CD8-positive, alpha-beta memory T cell (primary cell): Measurements from ENCODE around the gene UNC45A. TPM values are rescaled to one million over a fixed set of nuclear protein-coding genes. Genes with fewer than 3 reads are reported as not detected.

Experiments
- CTCF ChIA-PET: fragments of 350-600 bp; sonication (Branson Sonifier 250); formaldehyde crosslinking; loops from one replicate; lab custom pipeline; 2021; ENCODE audit warnings: antibody characterized with exemption; lab: Charles Lee
- POLR2A ChIA-PET: fragments of 350-600 bp; sonication (Branson Sonifier 250); formaldehyde crosslinking; loops from one replicate; lab custom pipeline; 2021; ENCODE audit warnings: antibody characterized with exemption; lab: Charles Lee
- DNase-seq, 5 donors: peaks; one replicate each; pipeline versions ENCODE4 v3.0.0 to v3.0.0-alpha.2; 2020 to 2022; ENCODE audit warnings: mixed read lengths in 1 of 5
- H3K27ac ChIP-seq: one replicate; pipeline ENCODE4 v1.7.0; 2013; ENCODE audit warnings: low read depth, mild to moderate bottlenecking, low read length, moderate library complexity
- H3K27me3 ChIP-seq: 2 replicates; pipeline ENCODE4 v1.7.0; 2013; ENCODE audit warnings: low read length, mild to moderate bottlenecking; ENCODE audit not compliant: insufficient read depth, poor library complexity, severe bottlenecking
- H3K36me3 ChIP-seq: 2 replicates; pipeline ENCODE4 v1.7.0; 2013; ENCODE audit warnings: mild to moderate bottlenecking, low read length, moderate library complexity; ENCODE audit not compliant: insufficient read depth
- H3K4me1 ChIP-seq: 2 replicates; pipeline ENCODE4 v1.7.0; 2013; ENCODE audit warnings: mild to moderate bottlenecking, low read length, moderate library complexity; ENCODE audit not compliant: insufficient read depth
- H3K4me3 ChIP-seq: 2 replicates; pipeline ENCODE4 v1.7.0; 2013; ENCODE audit warnings: mild to moderate bottlenecking, low read length
- H3K9me3 ChIP-seq: 2 replicates; pipeline ENCODE4 v1.7.0; 2013; ENCODE audit warnings: mild to moderate bottlenecking, low read length
- H3K27ac Mint-ChIP-seq, 8 donors: one replicate each; pipeline ENCODE4 v1.8.0; 2020 to 2021; ENCODE audit warnings: mixed read lengths in 8 of 8, mild to moderate bottlenecking in 6 of 8, inconsistent platforms in 3 of 8, moderate library complexity in 3 of 8
- H3K27me3 Mint-ChIP-seq, 2 donors: one replicate each; pipeline ENCODE4 v1.8.0; 2020 to 2021; ENCODE audit warnings: mixed read lengths in 2 of 2, mild to moderate bottlenecking in 1 of 2, moderate library complexity in 1 of 2
- H3K36me3 Mint-ChIP-seq, 3 donors: one replicate each; pipeline ENCODE4 v1.8.0; 2020 to 2021; ENCODE audit warnings: mixed read lengths in 3 of 3, inconsistent platforms in 1 of 3, mild to moderate bottlenecking in 1 of 3
- H3K4me1 Mint-ChIP-seq, 3 donors: one replicate each; pipeline ENCODE4 v1.8.0; 2020 to 2021; ENCODE audit warnings: mixed read lengths in 3 of 3, inconsistent platforms in 1 of 3, mild to moderate bottlenecking in 1 of 3
- H3K4me3 Mint-ChIP-seq, 7 donors: one replicate each; pipeline ENCODE4 v1.8.0; 2020 to 2021; ENCODE audit warnings: mixed read lengths in 7 of 7, mild to moderate bottlenecking in 6 of 7, moderate library complexity in 4 of 7, inconsistent platforms in 2 of 7
- H3K9me3 Mint-ChIP-seq, 5 donors: one replicate each; pipeline ENCODE4 v1.8.0; 2020 to 2022; ENCODE audit warnings: mixed read lengths in 5 of 5, mild to moderate bottlenecking in 3 of 5, moderate library complexity in 2 of 5, inconsistent platforms in 1 of 5
- polyA plus RNA-seq: library from polyadenylated mRNA; unstranded; fragments of 300-500 nt; fragmentation: Illumina TruSeq; gene quantifications from one replicate; pipeline ENCODE4 v1.2.3, GENCODE V29; 2021
- total RNA-seq, 2 experiments: library from RNA; stranded (reverse); gene quantifications; one replicate each; pipeline ENCODE4 v1.2.3, GENCODE V29; 2021

Gene UNC45A
- total RNA-seq (10 to 100 TPM; 74.6 to 78.2 TPM), polyA plus RNA-seq (68.6 TPM)

DNA sequence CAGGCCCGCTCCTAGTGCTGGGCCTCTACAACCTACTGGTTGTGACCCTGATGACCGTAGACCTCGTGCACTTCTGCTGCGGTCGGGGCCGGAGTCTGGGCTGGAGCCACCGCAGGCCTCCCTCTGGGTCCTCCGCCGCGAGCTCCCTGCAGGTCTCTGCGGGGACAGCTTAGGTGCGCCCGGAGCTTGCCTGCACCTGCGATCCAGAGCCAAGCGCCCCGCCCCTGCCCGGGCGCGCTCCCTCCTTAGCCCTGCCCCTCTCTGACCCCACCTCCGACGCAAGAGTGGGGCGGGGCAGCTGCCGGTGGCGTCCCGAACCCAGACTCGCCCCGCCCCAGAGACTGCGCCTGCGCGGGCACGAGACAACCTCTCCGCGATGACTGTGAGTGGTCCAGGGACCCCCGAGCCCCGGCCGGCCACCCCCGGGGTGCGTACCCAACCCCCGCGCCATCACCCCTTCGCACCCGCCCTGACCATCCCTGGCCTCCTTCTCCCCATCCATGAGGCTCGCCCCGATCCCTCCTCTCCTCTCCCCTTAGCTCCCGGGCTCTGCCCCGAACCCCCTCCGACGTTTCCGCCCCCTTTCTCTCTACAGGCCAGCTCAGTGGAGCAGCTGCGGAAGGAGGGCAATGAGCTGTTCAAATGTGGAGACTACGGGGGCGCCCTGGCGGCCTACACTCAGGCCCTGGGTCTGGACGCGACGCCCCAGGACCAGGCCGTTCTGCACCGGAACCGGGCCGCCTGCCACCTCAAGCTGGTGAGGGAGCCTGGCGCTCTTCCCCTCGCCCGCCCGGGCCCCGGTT, at the start of gene UNC45A:
UNC45A (plus strand) TSS at position 337 of the 803 bp plus-strand sequence; CDS start at position 377, 40 bp downstream.
- peak within 1 kb of the TSS; percentile 91 to 99 (median 96) for H3K27ac Mint-ChIP-seq
- POLR2A ChIA-PET: interaction anchor here (0.5 to 2.5 kb wide), 11 partner anchors 9 to 547 kb away, joined by 3 to 25 read pairs (median 4); partner anchors contain the start of genes BLM, IQGAP1, MAN2A2 and RCCD1
- CTCF ChIA-PET: interaction anchor here (0.7 to 9.8 kb wide), 19 partner anchors 7 to 702 kb away, joined by 3 to 251 read pairs (median 5); partner anchors contain the start of genes CIB1, GDPGP1, MAN2A2 and RCCD1
- H3K36me3 Mint-ChIP-seq: peaks cover 0 to 37% (median 7%) of the 10 kb centered on the region in 3 donors
- H3K27me3 Mint-ChIP-seq: no peaks in the 10 kb centered on the region
- H3K27ac ChIP-seq: peak within 1 kb of the TSS; percentile 74
- no peaks in the 10 kb centered on the region for H3K27me3 ChIP-seq
- H3K9me3 Mint-ChIP-seq: no peaks in the 10 kb centered on the region
- peak; percentile 93 to 96 (median 96) for DNase-seq
- H3K36me3 ChIP-seq: peaks cover 10% of the 10 kb centered on the region
- no peaks in the 10 kb centered on the region for H3K9me3 ChIP-seq
- H3K4me3 Mint-ChIP-seq: peak within 1 kb of the TSS; percentile 88 to 97 (median 89)
- H3K4me3 ChIP-seq: peak within 1 kb of the TSS; percentile 66
- H3K4me1 Mint-ChIP-seq: peaks cover 36 to 52% (median 38%) of the 10 kb centered on the region in 3 donors
- H3K4me1 ChIP-seq: peaks cover 53% of the 10 kb centered on the region

DNA sequence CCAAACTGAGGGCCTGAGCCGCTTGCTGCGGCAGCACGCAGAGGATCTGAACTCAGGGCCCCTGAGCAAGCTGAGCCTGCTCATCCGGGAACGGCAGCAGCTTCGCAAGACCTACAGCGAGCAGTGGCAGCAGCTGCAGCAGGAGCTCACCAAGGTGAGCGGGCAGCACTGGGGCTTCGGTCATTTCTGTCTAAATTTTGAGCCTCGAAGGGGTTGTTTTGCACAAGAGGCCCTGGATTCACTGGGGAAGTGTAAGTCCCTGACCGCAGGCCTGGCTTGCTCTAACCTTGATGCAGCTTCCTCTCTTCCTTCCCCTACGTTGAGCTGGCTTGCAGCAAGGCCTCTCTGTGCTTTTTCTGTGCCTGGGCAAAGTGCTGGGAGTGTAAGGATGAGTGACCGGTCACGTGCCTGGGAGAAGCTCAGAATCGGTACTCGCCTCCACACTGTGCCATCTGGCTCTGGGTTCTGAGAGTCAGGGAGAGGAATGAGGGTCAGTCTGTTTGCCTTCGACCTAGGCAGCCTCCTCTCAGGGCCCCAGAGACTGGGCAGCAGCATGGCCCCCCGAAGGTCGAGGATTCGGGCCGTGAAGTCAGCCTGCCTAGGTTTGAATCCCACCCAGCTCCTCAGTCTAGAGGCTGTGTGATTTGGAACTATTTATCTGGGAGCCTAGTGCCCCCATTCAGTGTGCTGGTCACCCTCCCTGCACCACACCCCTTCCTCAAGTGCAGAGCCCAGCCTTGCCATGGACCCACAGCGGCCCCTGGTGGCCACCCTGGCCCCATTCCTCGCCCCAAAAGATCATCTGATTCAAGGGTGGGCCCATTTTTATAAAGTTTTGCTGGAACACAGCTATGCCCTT, 49.4 kb upstream of the UNC45A start:
- no peaks in the 10 kb centered on the region for H3K27me3 ChIP-seq
- CTCF ChIA-PET: interaction anchor here (0.7 to 3.8 kb wide), 47 partner anchors 9 to 566 kb away, joined by 3 to 34 read pairs (median 5); partner anchors contain the start of genes FURIN, HDDC3 and UNC45A
- no peaks in the 10 kb centered on the region for H3K9me3 ChIP-seq
- peak; percentile 63 to 80 (median 65) for DNase-seq
- no peak overlapping the region for H3K4me3 ChIP-seq
- H3K4me3 Mint-ChIP-seq: peak overlapping the region in 3 of 7 donors; percentile 12 to 43 (median 25)
- peak overlapping the region in 1 of 8 donors; percentile 42 for H3K27ac Mint-ChIP-seq
- POLR2A ChIA-PET: interaction anchor here (1.1 kb wide), 1 partner anchor 238 kb away, joined by 3 read pairs; no protein-coding TSS in a partner anchor
- H3K27ac ChIP-seq: no peak overlapping the region
- peaks cover 19% of the 10 kb centered on the region in 2 donors for H3K27me3 Mint-ChIP-seq
- peaks cover 9% of the 10 kb centered on the region for H3K4me1 ChIP-seq
- peaks cover 10 to 27% (median 10%) of the 10 kb centered on the region in 3 donors for H3K4me1 Mint-ChIP-seq
- H3K36me3 Mint-ChIP-seq: peaks cover 0 to 13% (median 0%) of the 10 kb centered on the region in 3 donors
- no peaks in the 10 kb centered on the region for H3K9me3 Mint-ChIP-seq
- no peaks in the 10 kb centered on the region for H3K36me3 ChIP-seq

DNA sequence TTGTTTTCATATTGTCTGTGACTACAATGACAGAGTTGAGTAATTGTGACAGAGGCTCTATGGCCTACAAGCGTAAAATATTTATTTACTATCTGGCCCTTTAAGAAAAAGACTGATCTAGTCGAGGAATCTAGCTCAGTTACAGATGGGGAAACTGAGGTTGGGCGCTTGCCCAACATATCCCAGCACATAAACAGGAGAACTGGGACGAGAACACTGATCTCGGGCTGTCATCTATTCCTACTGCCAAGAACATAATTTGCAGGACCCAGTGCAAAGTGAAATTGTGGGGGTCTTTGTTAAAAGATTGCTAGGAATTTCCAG, 48.8 kb upstream of the UNC45A start:
- H3K27ac Mint-ChIP-seq: no peak overlapping the region
- ChIA-PET CTCF (interaction anchor here (0.7 to 3.8 kb wide), 41 partner anchors 9 to 566 kb away, joined by 3 to 34 read pairs (median 5); partner anchors contain the start of genes FURIN, HDDC3 and UNC45A), POLR2A (interaction anchor here (1.1 kb wide), 1 partner anchor 238 kb away, joined by 3 read pairs; no protein-coding TSS in a partner anchor)
- peak overlapping the region in 1 of 7 donors; percentile 12 for H3K4me3 Mint-ChIP-seq
- H3K9me3 Mint-ChIP-seq: no peaks in the 10 kb centered on the region
- H3K27ac ChIP-seq: no peak overlapping the region
- no peak for DNase-seq
- H3K4me1 ChIP-seq: peaks cover 9% of the 10 kb centered on the region
- H3K27me3 Mint-ChIP-seq: peaks cover 19 to 21% of the 10 kb centered on the region in 2 donors
- H3K27me3 ChIP-seq: no peaks in the 10 kb centered on the region
- H3K36me3 Mint-ChIP-seq: peaks cover 0 to 7% (median 0%) of the 10 kb centered on the region in 3 donors
- no peaks in the 10 kb centered on the region for H3K9me3 ChIP-seq
- H3K4me1 Mint-ChIP-seq: peaks cover 10 to 27% (median 10%) of the 10 kb centered on the region in 3 donors
- H3K36me3 ChIP-seq: no peaks in the 10 kb centered on the region
- H3K4me3 ChIP-seq: no peak overlapping the region

- Mint-ChIP-seq H3K27me3 (peaks cover 19 to 21% of the 10 kb centered on the region in 2 donors), H3K27ac (no peak overlapping the region), H3K36me3 (peaks cover 0 to 3% (median 0%) of the 10 kb centered on the region in 3 donors), H3K9me3 (no peaks in the 10 kb centered on the region), H3K4me1 (peaks cover 10 to 27% (median 10%) of the 10 kb centered on the region in 3 donors), H3K4me3 (no peak overlapping the region)
- no peaks in the 10 kb centered on the region for H3K36me3 ChIP-seq
- no peak overlapping the region for H3K4me3 ChIP-seq
- peaks cover 9% of the 10 kb centered on the region for H3K4me1 ChIP-seq
- H3K27ac ChIP-seq: no peak overlapping the region
- CTCF ChIA-PET: interaction anchor here (1.2 to 3.8 kb wide), 11 partner anchors 13 to 245 kb away, joined by 3 to 34 read pairs (median 5); partner anchors contain the start of gene HDDC3
- DNase-seq: no peak
- POLR2A ChIA-PET: no interaction called here
- H3K27me3 ChIP-seq: no peaks in the 10 kb centered on the region
- H3K9me3 ChIP-seq: no peaks in the 10 kb centered on the region
These were observed 48.0 kb upstream of the UNC45A start for GRCh38 chr15:90887037-90887481.

DNA sequence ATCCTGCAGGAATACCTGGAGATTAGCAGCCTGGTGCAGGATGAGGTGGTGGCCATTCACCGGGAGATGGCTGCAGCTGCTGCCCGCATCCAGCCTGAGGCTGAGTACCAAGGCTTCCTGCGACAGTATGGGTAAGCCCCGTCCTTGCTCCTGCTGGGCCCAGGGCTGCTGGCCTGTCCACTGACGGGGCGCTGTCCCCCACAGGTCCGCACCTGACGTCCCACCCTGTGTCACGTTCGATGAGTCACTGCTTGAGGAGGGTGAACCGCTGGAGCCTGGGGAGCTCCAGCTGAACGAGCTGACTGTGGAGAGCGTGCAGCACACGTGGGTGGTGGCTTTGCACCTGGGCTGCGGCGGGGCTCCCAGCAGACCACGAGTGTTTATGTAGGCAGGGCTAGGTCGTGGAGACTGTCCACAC, 45.8 kb upstream of the UNC45A start:
- no peaks in the 10 kb centered on the region for H3K36me3 Mint-ChIP-seq
- H3K27ac ChIP-seq: no peak overlapping the region
- ChIA-PET POLR2A (interaction anchor here (1.5 to 1.6 kb wide), 2 partner anchors 13 to 42 kb away, joined by 4 to 5 read pairs; no protein-coding TSS in a partner anchor), CTCF (interaction anchor here (0.7 to 2.4 kb wide), 6 partner anchors 13 to 241 kb away, joined by 3 to 29 read pairs (median 6); partner anchors contain the start of genes BLM, HDDC3, MAN2A2 and UNC45A)
- peaks cover 10 to 27% (median 10%) of the 10 kb centered on the region in 3 donors for H3K4me1 Mint-ChIP-seq
- no peaks in the 10 kb centered on the region for H3K27me3 ChIP-seq
- H3K36me3 ChIP-seq: no peaks in the 10 kb centered on the region
- peak overlapping the region in 1 of 8 donors; percentile 52 for H3K27ac Mint-ChIP-seq
- no peaks in the 10 kb centered on the region for H3K9me3 ChIP-seq
- H3K27me3 Mint-ChIP-seq: peaks cover 19 to 21% of the 10 kb centered on the region in 2 donors
- H3K4me1 ChIP-seq: peaks cover 9% of the 10 kb centered on the region
- no peak overlapping the region for H3K4me3 ChIP-seq
- DNase-seq: peak in 4 of 5 donors; percentile 18 to 69 (median 35)
- H3K4me3 Mint-ChIP-seq: peak overlapping the region in 4 of 7 donors; percentile 23 to 86 (median 50)
- no peaks in the 10 kb centered on the region for H3K9me3 Mint-ChIP-seq

DNA sequence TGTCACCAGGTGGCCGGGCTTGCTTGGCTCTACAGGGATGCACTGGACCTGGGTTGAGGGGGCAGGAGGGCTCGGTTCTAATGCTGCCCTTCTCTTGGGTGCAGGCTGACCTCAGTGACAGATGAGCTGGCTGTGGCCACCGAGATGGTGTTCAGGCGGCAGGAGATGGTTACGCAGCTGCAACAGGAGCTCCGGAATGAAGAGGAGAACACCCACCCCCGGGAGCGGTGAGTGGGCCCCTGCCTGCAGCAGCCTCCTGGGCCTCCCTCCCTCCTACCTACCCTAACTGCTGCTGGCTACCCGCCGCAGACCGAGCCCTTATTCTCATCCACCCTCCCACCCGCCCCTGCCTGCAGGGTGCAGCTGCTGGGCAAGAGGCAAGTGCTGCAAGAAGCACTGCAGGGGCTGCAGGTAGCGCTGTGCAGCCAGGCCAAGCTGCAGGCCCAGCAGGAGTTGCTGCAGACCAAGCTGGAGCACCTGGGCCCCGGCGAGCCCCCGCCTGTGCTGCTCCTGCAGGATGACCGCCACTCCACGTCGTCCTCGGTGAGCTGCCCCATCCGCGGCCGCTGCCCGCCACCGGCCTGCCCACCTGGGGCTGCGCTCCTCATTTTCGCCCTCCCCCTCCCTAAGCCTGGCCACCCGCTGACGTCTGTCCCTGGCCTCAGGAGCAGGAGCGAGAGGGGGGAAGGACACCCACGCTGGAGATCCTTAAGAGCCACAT, 45.2 kb upstream of the UNC45A start:
- Histone ChIP-seq H3K4me3 (no peak overlapping the region), H3K4me1 (peaks cover 9% of the 10 kb centered on the region), H3K27ac (no peak overlapping the region), H3K27me3 (no peaks in the 10 kb centered on the region), H3K9me3 (no peaks in the 10 kb centered on the region), H3K36me3 (no peaks in the 10 kb centered on the region)
- no peak overlapping the region for H3K27ac Mint-ChIP-seq
- no peaks in the 10 kb centered on the region for H3K9me3 Mint-ChIP-seq
- H3K27me3 Mint-ChIP-seq: peaks cover 18 to 21% of the 10 kb centered on the region in 2 donors
- CTCF ChIA-PET: interaction anchor here (0.7 to 2.4 kb wide), 6 partner anchors 12 to 242 kb away, joined by 3 to 29 read pairs (median 6); partner anchors contain the start of genes BLM, HDDC3, MAN2A2 and UNC45A
- H3K36me3 Mint-ChIP-seq: no peaks in the 10 kb centered on the region
- DNase-seq: no peak
- POLR2A ChIA-PET: interaction anchor here (1.5 to 1.6 kb wide), 2 partner anchors 12 to 42 kb away, joined by 4 to 5 read pairs; no protein-coding TSS in a partner anchor
- H3K4me1 Mint-ChIP-seq: peaks cover 10 to 24% (median 10%) of the 10 kb centered on the region in 3 donors
- peak overlapping the region in 4 of 7 donors; percentile 23 to 87 (median 50) for H3K4me3 Mint-ChIP-seq
